HG03432 (cell line): ENCODE data around the gene ZFPL1.
"Not testable (repeated sequence)": the region's sequence is repeated elsewhere in the genome, so short reads cannot be mapped to it uniquely, and the experiment has no call there.

Source experiments
- ATAC-seq: cut with Tn5 transposase; IDR thresholded peaks from one replicate; pipeline ENCODE4 v1.9.1; 2021; ENCODE audit warnings: mild to moderate bottlenecking, moderate library complexity; ENCODE audit not compliant: unreplicated experiment

Gene ZFPL1

GRCh38 chr11:65112546-65113360 lies 28.7 kb downstream of the ZFPL1 start:
- peak; percentile 37 for ATAC-seq

GRCh38 chr11:65113361-65113756 lies 29.3 kb downstream of the ZFPL1 start:
- ATAC-seq, result no peak

GRCh38 chr11:65113839-65114238 lies 29.8 kb downstream of the ZFPL1 start:
- ATAC-seq, result no peak

- ATAC-seq, result no peak
Measured at GRCh38 chr11:65114538-65115171, 30.6 kb downstream of the ZFPL1 start.

- ATAC-seq, result no peak
Measured at GRCh38 chr11:65115361-65116082, 31.5 kb downstream of the ZFPL1 start.

- peak; percentile 2 for ATAC-seq
Measured at GRCh38 chr11:65116370-65117205, 32.6 kb downstream of the ZFPL1 start.

GRCh38 chr11:65117206-65118096 lies 33.4 kb downstream of the ZFPL1 start, which contains the start of gene ZNHIT2:
Gene ZNHIT2 (minus strand): TSS chr11:65117701. CDS start chr11:65117653, 48 bp downstream.
- peak; percentile 57 for ATAC-seq

GRCh38 chr11:65118097-65118837 lies 34.2 kb downstream of the ZFPL1 start:
- ATAC-seq, result no peak

GRCh38 chr11:65118891-65119669 lies 35.1 kb downstream of the ZFPL1 start:
- not testable (repeated sequence) for ATAC-seq

- no peak for ATAC-seq
Measured at GRCh38 chr11:65119670-65119995, 35.6 kb downstream of the ZFPL1 start.

GRCh38 chr11:65120831-65121230 lies 36.8 kb downstream of the ZFPL1 start:
- no peak for ATAC-seq

- ATAC-seq, result no peak
Measured at GRCh38 chr11:65121447-65121864, 37.4 kb downstream of the ZFPL1 start.

GRCh38 chr11:65121865-65122696 lies 38.1 kb downstream of the ZFPL1 start, which contains the start of the genes FAU and MRPL49:
Gene FAU (minus strand): TSS chr11:65122134. CDS start chr11:65121813, 321 bp downstream.
Gene MRPL49 (plus strand): TSS chr11:65122321. CDS start chr11:65122347, 26 bp downstream.
- ATAC-seq, result peak; percentile 71

GRCh38 chr11:65124480-65125196 lies 40.6 kb downstream of the ZFPL1 start:
- ATAC-seq, result no peak

GRCh38 chr11:65125197-65126056 lies 41.4 kb downstream of the ZFPL1 start:
- ATAC-seq, result no peak
